Measurements from ENCODE around the gene PTPA. TPM values are rescaled to one million over a fixed set of nuclear protein-coding genes. Genes with fewer than 3 reads are reported as not detected.

The PTPA gene
- total RNA-seq, 8 experiments from 2014 or later: 56.5 to 126 (median 95.6) TPM

DNA sequence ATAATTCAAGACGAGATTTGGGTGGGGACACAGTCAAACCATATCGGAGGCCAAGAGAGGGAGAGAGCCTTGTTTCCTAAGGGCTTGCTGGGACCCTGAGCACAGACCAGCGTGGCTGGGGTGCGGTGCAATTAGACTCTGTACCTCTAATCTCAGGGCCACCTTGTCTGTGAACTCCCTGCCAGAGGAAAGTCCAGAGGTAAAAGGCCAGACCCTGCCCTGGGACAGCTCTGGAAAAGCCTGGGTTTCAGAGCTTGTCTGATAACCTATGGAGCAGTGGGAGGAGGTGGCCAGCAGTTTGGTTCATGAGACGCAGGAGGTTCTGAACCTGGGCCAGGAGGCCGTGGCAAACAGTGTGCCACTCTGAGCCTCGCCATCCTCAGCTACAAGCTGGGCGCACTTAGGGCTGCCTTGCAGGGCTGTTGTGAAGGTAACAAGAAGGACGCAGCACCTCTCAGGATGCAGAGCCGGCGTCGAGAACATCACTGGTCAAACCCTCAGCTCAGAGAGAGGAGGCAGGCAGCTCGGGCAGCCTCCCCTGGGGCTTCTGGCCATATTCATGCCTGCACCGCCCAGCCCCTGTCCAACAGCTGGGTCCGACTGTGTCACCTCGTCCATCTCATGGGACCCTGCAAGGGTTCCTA, 35.1 kb upstream of the PTPA start:
- WGBS, 10 experiments: 73 to 100% (median 86%) methylated on average over 2 to 6 of the region's 16 CpGs; no CpG with 5 or more reads in 2 of the 10 experiments
- no peak overlapping the region for H3K4me3 ChIP-seq
- in situ Hi-C loops (cut with MboI; ENCODE audit: low pct_unique_long_range_greater_than_20kb in 2 of 9, low sequenced_read_pairs in 9 of 9, unreplicated experiment in 9 of 9): no loop called here
- ATAC-seq (replicated peaks in 6 of 8): no peak
- H3K27ac ChIP-seq: no peak overlapping the region
- peaks cover 6 to 12% of the 10 kb centered on the region in 2 donors for H3K4me1 ChIP-seq (replicated peaks in 1 of 2)

DNA sequence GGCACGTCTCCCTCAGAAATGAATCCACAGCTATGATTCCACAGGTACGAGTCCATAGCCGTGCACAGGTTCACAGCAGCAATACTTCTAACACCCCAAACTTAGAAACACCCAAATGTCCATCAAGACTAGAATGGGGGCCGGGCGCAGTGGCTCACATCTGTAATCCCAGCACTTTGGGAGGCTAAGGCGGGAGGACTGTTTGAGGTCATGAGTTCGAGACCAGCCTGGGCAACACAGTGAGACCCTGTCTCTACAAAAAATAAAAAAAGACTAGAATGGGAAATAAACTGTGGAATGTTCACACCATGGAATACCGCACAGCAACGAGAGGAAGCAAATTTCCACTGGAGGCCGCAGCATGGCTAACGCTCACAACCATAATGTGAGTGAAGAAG, 34.6 kb upstream of the PTPA start:
- ATAC-seq (replicated peaks in 6 of 8): no peak
- Histone ChIP-seq H3K4me3 (no peak overlapping the region), H3K27ac (no peak overlapping the region), H3K4me1 (replicated peaks in 1 of 2) (peaks cover under 1 to 7% of the 10 kb centered on the region in 2 donors)
- 60 to 100% (median 93%) methylated on average over 1 to 9 of the region's 11 CpGs; no CpG with 5 or more reads in 3 of the 10 experiments for WGBS, 10 experiments
- in situ Hi-C loops (cut with MboI; ENCODE audit: low pct_unique_long_range_greater_than_20kb in 2 of 9, low sequenced_read_pairs in 9 of 9, unreplicated experiment in 9 of 9): no loop called here

DNA sequence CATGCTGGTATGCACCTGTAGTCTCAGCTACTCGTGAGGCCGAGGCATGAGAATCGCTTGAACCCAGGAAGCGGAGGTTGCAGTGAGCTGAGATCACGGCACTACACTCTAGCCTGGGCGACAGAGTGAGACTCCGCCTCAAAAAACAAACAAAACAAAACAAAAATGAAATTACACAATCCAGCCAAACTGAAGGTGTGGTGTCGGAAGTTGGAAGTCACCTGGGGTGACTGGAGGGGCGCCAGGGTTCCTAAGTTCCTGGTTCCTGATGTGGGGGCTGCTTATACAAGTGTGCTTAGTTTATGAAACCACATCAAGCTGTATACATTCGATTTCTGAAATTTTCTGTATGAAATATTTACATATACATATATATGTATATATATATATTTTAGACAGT, 34.0 kb upstream of the PTPA start:
- WGBS, 10 experiments: 61 to 93% (median 83%) methylated on average over 1 to 10 of the region's 10 CpGs

DNA sequence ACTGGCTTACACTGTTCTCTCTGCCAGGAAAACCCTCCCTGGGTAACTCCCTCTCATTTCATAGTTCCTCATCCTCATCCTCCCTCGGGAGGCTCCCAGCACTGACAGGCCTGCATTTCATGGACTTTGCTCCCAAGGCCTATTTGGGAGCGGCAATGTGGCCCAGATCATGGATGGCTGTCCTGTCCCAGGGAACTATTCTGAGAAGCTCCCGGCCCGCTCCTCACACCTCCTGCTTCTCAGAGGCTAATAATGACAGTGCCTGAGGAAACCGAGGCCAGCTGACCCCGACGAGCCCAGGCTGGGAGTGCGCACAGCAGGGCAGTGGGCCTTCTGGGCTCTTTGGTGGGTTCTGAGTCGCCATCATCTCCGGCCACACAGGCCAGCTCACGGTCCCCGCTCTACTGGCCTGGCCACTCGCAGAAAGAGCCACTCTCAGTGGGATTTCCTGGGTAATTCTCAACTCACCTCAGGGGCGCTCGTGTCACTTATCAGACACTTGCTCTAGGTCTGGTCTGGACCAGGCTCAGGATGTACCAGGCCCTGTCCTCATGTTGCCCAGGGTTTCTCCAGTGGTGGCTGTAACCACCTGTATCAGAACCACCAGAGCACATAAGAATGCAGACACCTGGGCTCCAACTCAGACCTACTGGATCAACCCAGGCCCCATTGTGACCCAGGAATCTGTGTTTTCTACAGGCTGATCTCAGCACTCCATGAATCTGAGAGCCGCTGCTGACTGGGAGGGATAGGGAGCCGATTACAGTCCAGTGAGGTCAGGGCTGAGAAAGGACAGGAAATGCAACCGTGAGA, 32.3 kb upstream of the PTPA start:
- no peak overlapping the region for H3K4me3 ChIP-seq
- in situ Hi-C loops (cut with MboI; ENCODE audit: low pct_unique_long_range_greater_than_20kb in 2 of 9, low sequenced_read_pairs in 9 of 9, unreplicated experiment in 9 of 9): no loop called here
- no peak for ATAC-seq (replicated peaks in 6 of 8)
- no peak overlapping the region for H3K27ac ChIP-seq
- H3K4me1 ChIP-seq (replicated peaks in 1 of 2): peaks cover 7 to 14% of the 10 kb centered on the region in 2 donors
- WGBS, 10 experiments: 0 to 96% (median 80%) methylated on average over 1 to 9 of the region's 18 CpGs; no CpG with 5 or more reads in 3 of the 10 experiments

More for the DNA sequence above, 34.0 kb upstream of the PTPA start:
- in situ Hi-C loops (cut with MboI; ENCODE audit: low pct_unique_long_range_greater_than_20kb in 2 of 9, low sequenced_read_pairs in 9 of 9, unreplicated experiment in 9 of 9): no loop called here
- Histone ChIP-seq H3K4me1 (replicated peaks in 1 of 2) (peaks cover 7 to 13% of the 10 kb centered on the region in 2 donors), H3K27ac (no peak overlapping the region), H3K4me3 (no peak overlapping the region)
- ATAC-seq (replicated peaks in 6 of 8): no peak

DNA sequence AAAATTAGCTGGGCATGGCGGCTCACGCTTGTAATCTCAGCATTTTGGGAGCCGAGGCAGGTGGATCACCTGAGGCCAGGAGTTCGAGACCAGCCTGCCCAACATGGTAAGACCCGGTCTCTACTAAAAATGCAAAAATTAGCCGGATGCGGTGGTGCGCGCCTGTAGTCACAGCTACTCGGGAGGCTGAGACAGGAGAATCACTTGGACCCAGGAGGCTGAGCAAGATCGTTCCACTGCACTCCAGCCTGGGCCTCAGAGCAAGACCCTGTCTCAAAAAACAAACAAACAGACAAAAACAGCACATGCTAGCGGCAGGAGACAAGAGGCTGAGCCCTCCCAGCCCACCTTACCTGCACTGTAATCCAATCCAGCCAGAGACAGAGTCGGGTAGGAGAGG, 31.4 kb upstream of the PTPA start:
- 0 to 100% (median 81%) methylated on average over 1 to 8 of the region's 13 CpGs; no CpG with 5 or more reads in 3 of the 10 experiments for WGBS, 10 experiments
- H3K4me1 ChIP-seq (replicated peaks in 1 of 2): peaks cover 7 to 14% of the 10 kb centered on the region in 2 donors
- ATAC-seq (replicated peaks in 6 of 8): no peak
- H3K4me3 ChIP-seq: peak overlapping the region in 1 of 5 donors; percentile 56
- H3K27ac ChIP-seq: no peak overlapping the region
- in situ Hi-C loops (cut with MboI; ENCODE audit: low pct_unique_long_range_greater_than_20kb in 2 of 9, low sequenced_read_pairs in 9 of 9, unreplicated experiment in 9 of 9): no loop called here

DNA sequence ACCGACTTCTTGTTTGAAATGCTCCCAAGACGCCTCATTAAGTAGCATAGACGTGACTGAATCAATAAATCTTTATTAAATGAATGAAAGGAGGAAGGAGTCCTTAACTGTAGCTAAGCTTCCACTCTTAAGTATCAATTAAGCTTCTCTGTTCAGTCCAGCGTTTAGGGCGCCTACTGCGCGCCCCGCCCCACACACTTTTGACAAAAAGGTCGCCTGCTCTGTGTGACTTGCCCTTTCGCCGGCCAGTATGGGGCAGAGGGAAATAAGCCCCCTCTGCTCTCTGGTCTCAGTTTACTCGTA, 31.0 kb upstream of the PTPA start:
- in situ Hi-C loops (cut with MboI; ENCODE audit: low pct_unique_long_range_greater_than_20kb in 2 of 9, low sequenced_read_pairs in 9 of 9, unreplicated experiment in 9 of 9): no loop called here
- 0 to 28% (median 2%) methylated on average over 1 to 7 of the region's 12 CpGs; no CpG with 5 or more reads in 3 of the 10 experiments for WGBS, 10 experiments
- no peak for ATAC-seq (replicated peaks in 6 of 8)
- Histone ChIP-seq H3K4me1 (replicated peaks in 1 of 2) (peaks cover 7 to 14% of the 10 kb centered on the region in 2 donors), H3K4me3 (peak overlapping the region; percentile 40 to 98 (median 56)), H3K27ac (no peak overlapping the region)

DNA sequence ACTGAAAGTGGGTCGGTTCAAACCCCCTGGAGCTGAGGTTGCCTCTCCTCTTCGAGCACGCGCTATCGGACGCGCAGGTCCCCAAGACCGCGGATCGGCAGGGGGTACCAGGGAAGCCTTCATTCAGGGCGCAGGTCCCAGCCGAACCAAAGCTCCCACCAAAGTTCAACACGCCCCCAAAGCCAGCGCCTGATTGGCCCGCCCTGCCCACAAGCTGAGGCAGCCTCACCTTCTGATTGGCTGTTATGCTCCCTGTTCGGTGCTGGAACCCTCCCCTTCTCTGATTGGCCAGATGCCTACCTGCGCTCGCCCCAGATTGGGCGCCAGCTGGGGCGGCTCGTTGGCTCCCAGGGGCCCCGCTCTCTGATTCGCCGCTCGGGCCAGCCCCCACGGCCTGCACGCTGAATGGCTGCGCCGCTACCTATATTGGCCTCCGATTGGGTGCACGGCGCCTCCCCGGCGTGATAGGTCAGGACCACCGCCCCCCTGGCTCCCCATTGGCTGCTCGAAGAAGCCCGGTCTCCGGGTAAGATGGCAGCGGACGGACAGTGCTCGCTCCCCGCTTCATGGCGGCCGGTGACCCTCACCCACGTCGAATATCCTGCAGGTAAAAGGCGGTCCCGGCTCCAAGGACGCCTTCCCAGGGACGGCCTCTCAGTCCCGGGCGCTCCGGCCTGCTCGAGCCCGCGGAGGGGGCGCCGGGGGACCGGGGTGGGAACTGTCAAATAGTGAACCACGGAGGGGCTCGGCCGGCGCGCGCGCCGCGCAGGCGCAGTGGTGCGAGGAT, 30.4 kb upstream of the PTPA start, which contains the start of gene DOLPP1:
TSS of gene DOLPP1 (plus strand) at position 511 of the 787 bp plus-strand sequence. CDS start at position 532, 21 bp downstream.
- peak; percentile 91 to 97 (median 96) for ATAC-seq (replicated peaks in 6 of 8)
- in situ Hi-C loops (cut with MboI; ENCODE audit: low pct_unique_long_range_greater_than_20kb in 2 of 9, low sequenced_read_pairs in 9 of 9, unreplicated experiment in 9 of 9): no loop called here
- WGBS, 10 experiments: 0 to 2% (median 0%) methylated on average over 2 to 10 of the region's 70 CpGs; no CpG with 5 or more reads in 5 of the 10 experiments
- H3K4me3 ChIP-seq: peak within 1 kb of the TSS; percentile 76 to 100 (median 96)
- peak within 1 kb of the TSS; percentile 95 to 97 for H3K27ac ChIP-seq
- peaks cover 7 to 14% of the 10 kb centered on the region in 2 donors for H3K4me1 ChIP-seq (replicated peaks in 1 of 2)

DNA sequence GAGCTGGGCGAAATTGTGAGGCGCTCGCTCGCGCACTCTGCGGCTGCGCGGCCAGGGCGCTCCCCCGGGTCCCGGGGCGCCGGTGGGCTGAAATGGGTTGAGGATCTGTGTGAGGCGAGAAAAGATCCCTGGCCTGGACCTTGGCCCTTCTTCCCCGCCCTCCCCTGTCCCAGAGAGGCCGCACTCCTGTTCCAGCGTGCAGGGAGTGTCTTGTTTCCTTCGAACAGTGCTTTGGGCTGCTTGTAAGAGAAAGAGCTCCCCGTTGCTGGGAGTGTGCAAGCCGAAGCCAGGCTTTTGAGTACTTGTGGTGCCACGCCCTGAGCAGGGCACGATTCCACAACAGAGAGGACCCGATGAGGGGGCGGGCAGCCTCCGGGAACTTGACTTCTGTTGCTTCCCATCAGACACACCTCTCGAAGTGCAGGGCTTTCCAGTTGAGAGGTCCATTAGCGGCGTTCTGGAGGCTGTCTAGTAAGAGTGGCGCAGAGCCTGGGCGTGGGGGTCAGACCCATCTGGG, 29.8 kb upstream of the PTPA start:
- in situ Hi-C loops (cut with MboI; ENCODE audit: low pct_unique_long_range_greater_than_20kb in 2 of 9, low sequenced_read_pairs in 9 of 9, unreplicated experiment in 9 of 9): no loop called here
- H3K27ac ChIP-seq: peak overlapping the region; percentile 95 to 97
- H3K4me1 ChIP-seq (replicated peaks in 1 of 2): peaks cover 7 to 14% of the 10 kb centered on the region in 2 donors
- 0 to 10% (median 3%) methylated on average over 2 to 11 of the region's 30 CpGs; no CpG with 5 or more reads in 4 of the 10 experiments for WGBS, 10 experiments
- ATAC-seq (replicated peaks in 6 of 8): peak in 3 of 8 experiments; percentile 0 to 27 (median 13)
- peak overlapping the region; percentile 76 to 100 (median 96) for H3K4me3 ChIP-seq

DNA sequence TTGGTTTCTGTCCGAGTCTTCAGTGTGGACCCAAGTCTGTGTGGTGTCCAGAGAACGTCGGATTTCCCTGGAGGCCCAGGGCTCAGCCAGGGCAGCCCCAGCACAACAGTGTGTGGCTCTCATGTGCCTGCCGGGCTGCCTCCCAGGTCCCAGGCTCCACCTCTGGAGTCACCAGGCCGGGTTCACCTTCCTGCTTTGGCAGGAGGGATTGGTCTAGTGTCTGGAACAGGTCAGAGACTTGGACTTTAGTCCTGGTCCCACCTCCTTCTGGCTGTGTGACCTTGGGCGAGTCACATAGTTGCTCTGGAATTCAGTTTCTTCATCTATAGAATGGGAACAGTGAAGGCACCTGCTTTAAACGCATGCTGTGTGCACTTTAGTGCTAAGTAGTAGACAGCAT, 27.1 kb upstream of the PTPA start:
- in situ Hi-C loops (cut with MboI; ENCODE audit: low pct_unique_long_range_greater_than_20kb in 2 of 9, low sequenced_read_pairs in 9 of 9, unreplicated experiment in 9 of 9): no loop called here
- Histone ChIP-seq H3K27ac (no peak overlapping the region), H3K4me1 (replicated peaks in 1 of 2) (peaks cover 7 to 14% of the 10 kb centered on the region in 2 donors), H3K4me3 (no peak overlapping the region)
- WGBS, 10 experiments: 60 to 93% (median 77%) methylated on average over 1 to 5 of the region's 7 CpGs; no CpG with 5 or more reads in 6 of the 10 experiments
- no peak for ATAC-seq (replicated peaks in 6 of 8)

DNA sequence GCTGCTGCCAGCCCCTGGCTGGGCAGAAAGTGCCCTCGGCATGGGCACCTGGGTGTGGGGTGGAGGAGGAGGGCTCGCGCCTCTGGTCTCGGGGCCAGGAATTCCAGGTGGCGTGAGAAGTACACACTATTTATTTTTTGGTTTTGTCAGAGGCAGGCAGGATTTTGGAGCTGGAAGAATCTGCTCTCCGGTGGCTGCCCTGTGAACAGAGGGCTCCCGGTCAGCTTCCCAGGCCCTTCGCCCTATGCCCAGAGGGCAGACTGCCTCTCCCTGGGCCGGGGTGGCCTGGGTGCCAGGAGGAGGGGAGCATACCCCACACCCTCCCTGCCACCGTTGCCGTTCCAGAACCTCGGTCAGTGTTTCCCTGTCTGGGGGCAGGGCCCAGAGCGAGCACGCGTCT, 22.0 kb upstream of the PTPA start:
- H3K4me1 ChIP-seq (replicated peaks in 1 of 2): no peaks in the 10 kb centered on the region
- in situ Hi-C loops (cut with MboI; ENCODE audit: low pct_unique_long_range_greater_than_20kb in 2 of 9, low sequenced_read_pairs in 9 of 9, unreplicated experiment in 9 of 9): no loop called here
- no peak overlapping the region for H3K4me3 ChIP-seq
- ATAC-seq (replicated peaks in 6 of 8): peak in 2 of 8 experiments; percentile 9 to 12
- 80 to 100% (median 90%) methylated on average over 1 to 8 of the region's 15 CpGs; no CpG with 5 or more reads in 4 of the 10 experiments for WGBS, 10 experiments
- no peak overlapping the region for H3K27ac ChIP-seq

DNA sequence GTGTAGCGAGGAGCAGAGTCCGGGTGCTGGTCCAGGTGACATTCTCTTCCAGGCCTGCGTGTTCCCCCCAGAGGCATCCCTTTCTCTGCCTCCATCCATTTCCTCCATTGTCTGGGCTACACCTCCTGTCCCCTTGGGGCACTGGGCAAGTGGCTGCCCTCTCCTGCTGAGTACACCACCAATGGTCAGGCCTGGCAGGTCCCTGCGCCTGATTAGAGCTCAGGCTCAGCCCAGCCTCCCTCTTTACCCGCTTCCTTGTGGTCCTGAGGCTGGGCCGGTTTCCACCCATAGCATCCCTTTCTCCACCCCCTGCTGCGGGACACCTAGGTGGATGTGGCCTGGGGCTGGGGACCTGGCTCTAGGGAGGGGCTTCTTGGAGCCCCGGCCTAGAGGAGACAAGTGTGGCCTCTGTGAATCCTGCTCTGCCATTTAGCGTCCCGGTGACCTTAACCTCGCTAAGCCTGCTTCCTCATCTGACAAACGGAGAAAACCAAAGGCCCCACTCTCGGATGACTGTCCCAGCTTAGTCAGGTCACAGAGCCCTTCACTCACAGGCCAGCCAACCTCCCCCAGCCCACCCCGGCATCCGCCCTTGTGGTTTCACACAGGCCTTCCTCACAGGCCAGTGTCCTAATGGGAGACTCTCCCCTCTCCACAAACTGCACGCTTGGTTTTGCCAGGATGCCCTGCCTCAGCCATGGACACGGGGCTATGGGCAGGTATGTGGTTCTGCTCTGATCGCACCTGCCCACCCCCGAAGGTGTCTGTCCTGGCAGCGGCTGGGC, 17.4 kb upstream of the PTPA start:
- Histone ChIP-seq H3K27ac (no peak overlapping the region), H3K4me3 (no peak overlapping the region), H3K4me1 (replicated peaks in 1 of 2) (no peaks in the 10 kb centered on the region)
- ATAC-seq (replicated peaks in 6 of 8): peak in 2 of 8 experiments; percentile 3 to 11
- in situ Hi-C loops (cut with MboI; ENCODE audit: low pct_unique_long_range_greater_than_20kb in 2 of 9, low sequenced_read_pairs in 9 of 9, unreplicated experiment in 9 of 9): no loop called here
- 50 to 100% (median 80%) methylated on average over 1 to 9 of the region's 20 CpGs; no CpG with 5 or more reads in 4 of the 10 experiments for WGBS, 10 experiments
